HG02571 (cell line): ENCODE results near the gene HEATR5B.
"Not testable (repeated sequence)": the region's sequence is repeated elsewhere in the genome, so short reads cannot be mapped to it uniquely, and the experiment has no call there.

ENCODE experiments used
- ATAC-seq: cut with Tn5 transposase; IDR thresholded peaks from one replicate; pipeline ENCODE4 v1.9.1; 2021; ENCODE audit warnings: mild to moderate bottlenecking, moderate library complexity; ENCODE audit not compliant: unreplicated experiment

The HEATR5B gene

DNA sequence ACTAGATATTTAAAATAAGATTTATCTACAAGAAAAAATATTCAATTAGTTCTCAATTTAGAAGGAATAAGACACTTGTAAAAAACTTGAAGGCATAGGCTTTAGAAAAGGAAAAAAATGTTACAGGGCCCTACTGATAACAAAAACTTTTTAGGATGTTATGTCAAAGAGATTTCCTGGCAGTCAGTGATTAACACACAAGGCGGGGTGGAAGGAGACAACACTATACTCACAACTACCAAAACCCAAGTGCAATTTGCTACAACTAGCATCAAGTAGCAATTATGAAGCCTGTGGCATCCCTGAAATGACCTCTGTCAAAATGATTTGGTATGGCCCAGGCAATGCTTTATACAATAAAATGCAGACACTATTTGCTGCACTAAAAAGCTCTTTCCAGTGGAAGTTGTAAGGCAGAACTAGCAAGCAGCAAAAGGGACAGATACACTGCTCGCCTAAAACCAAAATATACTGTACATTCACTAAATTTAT, 133.1 kb downstream of the HEATR5B start:
- no peak for ATAC-seq

DNA sequence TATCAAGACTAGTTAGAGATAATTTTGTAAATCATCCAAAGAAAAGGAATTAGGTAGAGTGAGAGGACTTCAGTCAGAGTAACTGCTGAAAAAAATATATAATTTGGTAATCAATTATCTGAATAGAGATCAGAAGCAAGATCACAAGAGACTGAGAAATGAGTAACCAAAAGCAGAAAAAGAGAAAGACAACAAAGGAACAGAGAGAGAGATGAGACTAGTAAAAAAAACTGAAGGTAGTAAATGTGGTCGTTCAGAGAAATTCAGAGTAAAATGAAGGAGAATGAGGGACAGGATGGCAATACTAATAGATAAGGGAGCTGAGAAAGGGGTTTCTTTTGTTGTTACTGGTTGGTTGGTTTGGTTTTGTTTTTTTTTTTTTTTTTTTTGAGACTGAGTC, 134.3 kb downstream of the HEATR5B start:
- ATAC-seq: no peak

DNA sequence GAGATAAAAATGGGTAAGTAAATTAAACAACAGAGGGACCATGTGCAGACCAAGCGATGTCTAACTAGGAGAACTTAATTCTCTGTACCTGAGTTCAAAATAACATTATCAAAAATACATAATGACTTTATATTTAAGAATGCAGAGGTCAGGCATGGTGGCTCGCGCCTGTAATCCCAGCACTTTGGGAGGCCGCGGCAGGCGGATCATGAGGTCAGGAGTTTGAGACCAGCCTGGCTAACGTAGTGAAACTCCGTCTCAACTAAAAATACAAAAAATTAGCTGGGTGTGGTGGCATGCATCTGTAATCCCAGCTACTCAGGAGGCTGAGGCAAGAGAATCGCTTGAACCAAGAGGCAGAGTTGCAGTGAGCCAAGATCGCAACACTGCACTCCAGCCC, 138.9 kb downstream of the HEATR5B start:
- ATAC-seq: not testable (repeated sequence)

DNA sequence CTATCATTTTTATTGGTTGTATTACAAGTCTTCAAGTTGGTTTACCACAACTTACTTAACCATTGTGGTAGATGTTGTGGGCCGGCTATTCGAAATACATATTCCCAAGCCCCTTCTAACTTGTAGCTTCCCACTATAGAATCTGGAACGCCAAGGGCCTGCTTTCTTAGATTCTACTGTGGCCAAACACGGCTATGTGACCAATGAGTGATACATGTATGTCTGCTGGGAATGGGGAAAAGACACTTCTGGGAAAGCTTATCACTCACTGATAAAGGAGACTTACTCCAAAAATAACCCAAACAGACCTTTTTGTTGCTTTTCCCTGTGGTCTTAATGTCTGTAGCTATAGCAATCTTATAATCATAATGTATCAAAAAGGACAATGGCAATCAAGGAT, 142.3 kb downstream of the HEATR5B start:
- no peak for ATAC-seq

DNA sequence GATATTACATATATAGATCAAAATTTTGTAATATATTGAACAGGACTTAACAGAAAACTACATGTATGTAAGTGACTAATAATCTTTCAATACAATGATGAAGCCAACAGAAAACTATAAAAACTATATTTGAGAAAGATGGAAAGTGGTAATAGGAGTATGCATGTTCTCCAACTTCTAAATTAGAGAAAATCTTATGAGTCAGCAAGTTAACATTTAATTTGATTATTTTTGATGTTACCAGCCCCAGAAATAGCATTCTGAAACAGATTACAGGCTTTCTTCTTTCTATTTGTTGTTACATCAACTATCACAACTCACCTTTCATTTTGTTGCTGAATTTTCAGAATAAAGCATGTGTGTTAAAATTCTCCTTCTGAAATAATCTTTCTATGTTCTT, 147.6 kb downstream of the HEATR5B start:
- ATAC-seq: not testable (repeated sequence)

DNA sequence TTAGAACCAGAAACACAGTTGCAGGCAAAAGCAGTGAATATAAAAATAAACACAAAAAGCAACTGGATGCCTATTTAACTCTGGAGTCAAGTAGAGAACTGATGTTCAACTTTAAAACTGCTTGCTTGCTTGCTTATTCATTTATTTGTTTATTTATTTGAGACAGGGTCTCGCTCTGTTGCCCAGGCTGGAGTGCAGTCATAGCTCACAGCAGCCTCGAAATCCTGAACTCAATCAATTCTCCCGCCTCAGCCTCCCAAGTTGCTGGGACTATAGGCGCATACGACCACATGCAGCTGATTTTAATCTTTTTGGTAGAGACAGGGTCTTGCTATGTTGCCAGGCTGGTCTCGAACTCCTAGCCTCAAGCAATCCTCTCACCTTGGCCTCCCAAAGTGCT, 152.5 kb downstream of the HEATR5B start:
- ATAC-seq: not testable (repeated sequence)
